Liver (tissue), 3 donors: Measurements from ENCODE around the gene CDC42BPA.

ENCODE experiments used
- CTCF ChIP-seq: fragments of 150-350 bp; IDR thresholded peaks from 2 replicates; pipeline ENCODE4 v1.5.1; 2017; ENCODE audit warnings: improper control_type of control experiment, low read depth, low read length; ENCODE audit not compliant: missing input control
- TAF1 ChIP-seq: conservative IDR thresholded peaks from 2 replicates; pipeline ENCODE4 v1.6.1; 2016; ENCODE audit warnings: antibody characterized with exemption, mild to moderate bottlenecking
- donor health status: healthy.
- donor health status: healthy.

GRCh38 chr1:227218870-227219573 is 99.3 kb downstream of the CDC42BPA start:
- TF ChIP-seq CTCF, result no peak
- no peak for TF ChIP-seq TAF1
